ENCODE measurements around the gene ASB2. TPM values are rescaled to one million over a fixed set of nuclear protein-coding genes. Genes with fewer than 3 reads are reported as not detected.

ASB2 gene
- total and polyA plus RNA-seq, 2 of the 4 experiments (the other 2 are of a cell fraction), result 0.54 to 0.77 TPM

DNA sequence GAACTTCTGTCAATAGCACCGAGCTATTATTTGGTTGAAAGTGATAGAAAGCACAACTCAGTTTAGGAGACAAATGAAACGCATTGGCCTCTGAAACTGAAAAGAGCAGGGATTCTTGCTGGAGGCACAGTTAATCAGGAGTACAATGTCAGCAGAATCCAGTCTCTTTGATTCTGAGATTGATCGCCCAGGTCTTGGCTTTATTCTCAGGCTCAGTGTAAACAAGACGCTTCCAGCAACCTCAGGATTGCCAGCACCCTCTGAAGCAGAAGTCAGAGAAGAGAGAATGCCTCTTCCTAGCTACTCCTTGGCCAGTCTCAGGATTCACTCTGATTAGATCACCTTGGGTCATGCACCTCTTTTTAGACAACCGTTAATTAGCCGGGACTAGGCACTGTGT lies 38.0 kb upstream of the ASB2 start:
- Histone ChIP-seq H4K91ac (ENCODE audit: insufficient read depth, low read depth, low read length) (no peak overlapping the region), H2AFZ (replicated peaks; ENCODE audit: low read length, poor library complexity) (no peak overlapping the region), H2AK5ac (ENCODE audit: low read depth, low read length) (no peak overlapping the region), H3K4me1 (ENCODE audit: control insufficient read depth, insufficient read depth, low read length) (no peaks in the 10 kb centered on the region), H2BK120ac (ENCODE audit: low read depth, low read length) (no peak overlapping the region), H3K56ac (ENCODE audit: extremely low read depth, insufficient read depth, low read length) (no peak overlapping the region), H2BK20ac (ENCODE audit: low read depth, low read length) (no peak overlapping the region), H3K27me3 (ENCODE audit: control insufficient read depth, insufficient read depth, low read length) (peaks cover 41% of the 10 kb centered on the region), H4K8ac (ENCODE audit: low read depth in 2 of 2, low read length in 2 of 2) (no peak overlapping the region), H3K18ac (ENCODE audit: low read depth, low read length) (no peak overlapping the region), H3K9ac (ENCODE audit: low read depth, low read length) (no peak overlapping the region), H3K79me1 (ENCODE audit: low read depth in 1 of 2, low read length in 2 of 2) (no peaks in the 10 kb centered on the region), H4K5ac (ENCODE audit: low read depth, low read length) (no peak overlapping the region), H3K23ac (ENCODE audit: low read depth, low read length) (no peak overlapping the region), H3K4me2 (ENCODE audit: low read depth, low read length) (no peak overlapping the region), H3K9me3 (ENCODE audit: control insufficient read depth, insufficient read depth, low read length) (no peaks in the 10 kb centered on the region), H3K4me3 (ENCODE audit: insufficient read depth, low read depth, low read length) (no peak overlapping the region), H2BK15ac (ENCODE audit: low read depth, low read length) (no peak overlapping the region), H3K14ac (replicated peaks; ENCODE audit: low read depth, low read length) (no peak overlapping the region), H2AK9ac (replicated peaks; ENCODE audit: low read depth, low read length, poor library complexity) (no peak overlapping the region), H2BK5ac (ENCODE audit: low read depth, low read length, poor library complexity, severe bottlenecking) (no peak overlapping the region), H3K4ac (ENCODE audit: low read depth, low read length) (no peak overlapping the region), H3K9me1 (ENCODE audit: insufficient read depth, low read length) (no peaks in the 10 kb centered on the region), H3K36me3 (ENCODE audit: control insufficient read depth, insufficient read depth, low read length) (no peaks in the 10 kb centered on the region), H4K20me1 (ENCODE audit: insufficient read depth, low read length) (no peaks in the 10 kb centered on the region), H3K27ac (ENCODE audit: insufficient read depth, low read length) (no peak overlapping the region)
- TF ChIP-seq RCOR1 (IDR thresholded peaks at IDR 0.05; ENCODE audit: insufficient replicate concordance, low read length) (no peak), MAZ (IDR thresholded peaks at IDR 0.05; ENCODE audit: borderline replicate concordance, low read depth, low read length) (no peak)
- TF ChIP-seq, protein P1, sequence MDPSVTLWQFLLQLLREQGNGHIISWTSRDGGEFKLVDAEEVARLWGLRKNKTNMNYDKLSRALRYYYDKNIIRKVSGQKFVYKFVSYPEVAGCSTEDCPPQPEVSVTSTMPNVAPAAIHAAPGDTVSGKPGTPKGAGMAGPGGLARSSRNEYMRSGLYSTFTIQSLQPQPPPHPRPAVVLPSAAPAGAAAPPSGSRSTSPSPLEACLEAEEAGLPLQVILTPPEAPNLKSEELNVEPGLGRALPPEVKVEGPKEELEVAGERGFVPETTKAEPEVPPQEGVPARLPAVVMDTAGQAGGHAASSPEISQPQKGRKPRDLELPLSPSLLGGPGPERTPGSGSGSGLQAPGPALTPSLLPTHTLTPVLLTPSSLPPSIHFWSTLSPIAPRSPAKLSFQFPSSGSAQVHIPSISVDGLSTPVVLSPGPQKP (IDR thresholded peaks at IDR 0.05; ENCODE audit: borderline replicate concordance, low read depth, low read length), result no peak
- TF ChIP-seq, protein P2, sequence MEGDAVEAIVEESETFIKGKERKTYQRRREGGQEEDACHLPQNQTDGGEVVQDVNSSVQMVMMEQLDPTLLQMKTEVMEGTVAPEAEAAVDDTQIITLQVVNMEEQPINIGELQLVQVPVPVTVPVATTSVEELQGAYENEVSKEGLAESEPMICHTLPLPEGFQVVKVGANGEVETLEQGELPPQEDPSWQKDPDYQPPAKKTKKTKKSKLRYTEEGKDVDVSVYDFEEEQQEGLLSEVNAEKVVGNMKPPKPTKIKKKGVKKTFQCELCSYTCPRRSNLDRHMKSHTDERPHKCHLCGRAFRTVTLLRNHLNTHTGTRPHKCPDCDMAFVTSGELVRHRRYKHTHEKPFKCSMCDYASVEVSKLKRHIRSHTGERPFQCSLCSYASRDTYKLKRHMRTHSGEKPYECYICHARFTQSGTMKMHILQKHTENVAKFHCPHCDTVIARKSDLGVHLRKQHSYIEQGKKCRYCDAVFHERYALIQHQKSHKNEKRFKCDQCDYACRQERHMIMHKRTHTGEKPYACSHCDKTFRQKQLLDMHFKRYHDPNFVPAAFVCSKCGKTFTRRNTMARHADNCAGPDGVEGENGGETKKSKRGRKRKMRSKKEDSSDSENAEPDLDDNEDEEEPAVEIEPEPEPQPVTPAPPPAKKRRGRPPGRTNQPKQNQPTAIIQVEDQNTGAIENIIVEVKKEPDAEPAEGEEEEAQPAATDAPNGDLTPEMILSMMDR (conservative IDR thresholded peaks at IDR 0.05; ENCODE audit: low read depth, low read length), result no peak
- dilution Hi-C loops (cut with HindIII; ENCODE audit: low sequenced_read_pairs, unreplicated experiment), result no loop called here
- WGBS, 2 experiments (ENCODE audit: extremely low coverage in 2 of 2, insufficient read length in 1 of 2), result no CpG with 5 or more reads among the region's 6 CpGs
- BruUV-seq (replicated peaks), result no TSS peak
- DNase-seq (no peak), ATAC-seq (ENCODE audit: low read depth) (no peak)
- CTCF ChIA-PET, result interaction anchor here (1.1 to 1.4 kb wide), 2 partner anchors 22 to 74 kb away, joined by 3 read pairs; no protein-coding TSS in a partner anchor
- in situ Hi-C loops (cut with MboI; ENCODE audit: low sequenced_read_pairs), result no loop called here
- intact Hi-C loops (cut with micrococcal nuclease), result no loop called here
- POLR2A ChIA-PET (ENCODE audit: unreplicated experiment), result no interaction called here

All from IMR-90 (cell line).